ENCODE results near the gene ATP5PD. TPM values are rescaled to one million over a fixed set of nuclear protein-coding genes. Genes with fewer than 3 reads are reported as not detected.
"Not testable (repeated sequence)": the region's sequence is repeated elsewhere in the genome, so short reads cannot be mapped to it uniquely, and the experiment has no call there.

The ATP5PD gene
- total RNA-seq, 1 donor from 2014 or later, result 106 TPM

GRCh38 chr17:75059369-75060345 is 12.9 kb upstream of the ATP5PD start:
- DNase-seq (ENCODE audit: low spot score in 2 of 2) (peak; percentile 81 to 84), FAIRE-seq (peak; percentile 66)

- no peak for FAIRE-seq
These were observed 5.2 kb upstream of the ATP5PD start for GRCh38 chr17:75051941-75052340.

DNA sequence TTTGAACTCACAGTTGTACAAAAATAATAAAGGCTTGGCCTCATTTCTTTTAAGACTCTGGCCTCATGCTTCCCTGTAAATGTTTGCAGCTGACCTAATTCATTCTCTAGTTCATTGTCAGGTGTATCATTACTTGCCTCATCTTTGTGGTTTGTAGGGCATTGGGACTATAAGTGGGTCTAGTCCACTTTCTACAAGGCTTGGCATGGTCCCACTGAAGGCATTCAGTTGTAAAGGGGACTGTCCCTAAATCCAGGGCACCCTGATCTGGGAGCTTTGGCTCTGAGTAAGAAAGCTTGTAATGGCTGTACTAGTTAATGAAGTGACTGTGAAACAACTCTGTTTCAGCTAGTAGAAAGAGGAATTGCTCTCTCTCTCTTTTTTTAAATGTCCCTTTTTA is 2.9 kb upstream of the ATP5PD start:
- DNase-seq (ENCODE audit: low spot score in 2 of 2) (no peak), FAIRE-seq (no peak)

More at GRCh38 chr17:75051941-75052340, 5.2 kb upstream of the ATP5PD start:
- no peak for DNase-seq (ENCODE audit: low spot score in 2 of 2)

GRCh38 chr17:75049057-75049456 is 2.3 kb upstream of the ATP5PD start:
- FAIRE-seq (no peak), DNase-seq (ENCODE audit: low spot score in 2 of 2) (no peak)

GRCh38 chr17:75048249-75048878 is 1.6 kb upstream of the ATP5PD start:
- DNase-seq (ENCODE audit: low spot score in 2 of 2), result no peak
- no peak for FAIRE-seq

- FAIRE-seq (no peak), DNase-seq (ENCODE audit: low spot score in 2 of 2) (no peak)
These were observed 779 bp upstream of the ATP5PD start for GRCh38 chr17:75047398-75048098.

- not testable (repeated sequence) for DNase-seq (ENCODE audit: low spot score in 2 of 2); FAIRE-seq
These were observed 793 bp downstream of the ATP5PD start for GRCh38 chr17:75045946-75046406.

GRCh38 chr17:75044716-75045115 is 2.1 kb downstream of the ATP5PD start:
- FAIRE-seq (no peak), DNase-seq (ENCODE audit: low spot score in 2 of 2) (no peak)

DNA sequence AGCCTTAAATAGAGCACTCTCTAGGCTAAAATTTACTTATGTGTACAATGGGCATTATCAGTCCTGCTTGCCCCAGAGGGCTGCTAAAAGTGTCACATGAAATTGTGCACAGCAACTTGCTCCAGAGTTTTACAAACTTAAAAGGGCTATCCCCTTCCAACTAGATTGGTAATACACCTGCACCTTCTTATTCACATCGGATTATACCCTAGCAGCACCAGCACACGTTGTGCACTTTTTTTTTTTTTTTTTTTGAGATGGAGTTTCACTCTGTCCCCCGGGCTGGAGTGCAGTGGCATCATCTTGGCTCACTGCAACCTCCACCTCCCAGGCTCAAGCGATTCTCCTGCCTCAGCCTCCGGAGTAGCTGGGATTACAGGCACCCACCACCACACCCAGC is 3.0 kb downstream of the ATP5PD start:
- DNase-seq (ENCODE audit: low spot score in 2 of 2); FAIRE-seq: not testable (repeated sequence)

- DNase-seq (ENCODE audit: low spot score in 2 of 2) (no peak), FAIRE-seq (no peak)
These were observed 5.0 kb downstream of the ATP5PD start for GRCh38 chr17:75041656-75042280.

GRCh38 chr17:75039238-75039637 is 7.5 kb downstream of the ATP5PD start:
- no peak for DNase-seq (ENCODE audit: low spot score in 2 of 2)
- no peak for FAIRE-seq

DNA sequence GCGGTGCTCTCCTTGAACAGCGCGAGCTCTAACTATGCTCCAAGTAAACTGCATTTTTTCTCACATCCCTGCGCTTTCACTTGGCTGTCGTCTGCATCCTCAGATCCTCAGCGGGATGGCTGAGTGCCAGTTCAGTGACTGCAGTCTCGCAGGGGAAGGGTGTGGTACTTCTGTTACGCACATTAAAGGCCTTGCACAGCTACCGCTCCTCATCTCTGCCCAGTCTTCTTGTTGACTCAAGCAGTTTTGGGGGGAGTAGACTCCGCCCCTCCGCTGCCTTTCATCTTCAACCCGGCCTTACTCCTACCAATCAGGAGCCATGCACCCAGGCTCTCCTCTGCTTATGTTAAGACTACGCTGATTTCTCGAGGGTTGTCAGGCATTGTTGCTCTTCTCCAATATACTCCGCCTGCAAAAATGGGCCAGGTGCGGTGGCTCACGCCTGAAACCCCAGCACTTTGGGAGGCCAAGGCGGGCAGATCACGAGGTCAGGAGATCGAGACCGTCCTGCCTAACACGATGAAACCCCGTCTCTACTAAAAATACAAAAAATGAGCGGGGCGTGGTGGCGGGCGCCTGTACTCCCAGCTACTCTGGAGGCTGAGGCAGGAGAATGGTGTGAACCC is 10.0 kb downstream of the ATP5PD start:
- FAIRE-seq (no peak), DNase-seq (ENCODE audit: low spot score in 2 of 2) (no peak)

- DNase-seq (ENCODE audit: low spot score in 2 of 2), result peak in 1 of 2 donors; percentile 58
These were observed 12.4 kb downstream of the ATP5PD start for GRCh38 chr17:75034236-75034908.

GRCh38 chr17:75033346-75034235 is 13.2 kb downstream of the ATP5PD start:
- FAIRE-seq, result no peak

More at GRCh38 chr17:75034236-75034908, 12.4 kb downstream of the ATP5PD start:
- no peak for FAIRE-seq

GRCh38 chr17:75032720-75033280 is 14.0 kb downstream of the ATP5PD start:
- FAIRE-seq (no peak), DNase-seq (ENCODE audit: low spot score in 2 of 2) (no peak)

More at GRCh38 chr17:75033346-75034235, 13.2 kb downstream of the ATP5PD start:
- DNase-seq (ENCODE audit: low spot score in 2 of 2), result peak; percentile 66 to 78

- peak; percentile 69 to 91 for DNase-seq (ENCODE audit: low spot score in 2 of 2)
- FAIRE-seq, result no peak
These were observed 14.6 kb downstream of the ATP5PD start for GRCh38 chr17:75031972-75032719.

GRCh38 chr17:75030161-75030560 is 16.6 kb downstream of the ATP5PD start:
- no peak for DNase-seq (ENCODE audit: low spot score in 2 of 2)
- no peak for FAIRE-seq
